ENCODE data around the gene DCAF7.

Gene DCAF7

DNA sequence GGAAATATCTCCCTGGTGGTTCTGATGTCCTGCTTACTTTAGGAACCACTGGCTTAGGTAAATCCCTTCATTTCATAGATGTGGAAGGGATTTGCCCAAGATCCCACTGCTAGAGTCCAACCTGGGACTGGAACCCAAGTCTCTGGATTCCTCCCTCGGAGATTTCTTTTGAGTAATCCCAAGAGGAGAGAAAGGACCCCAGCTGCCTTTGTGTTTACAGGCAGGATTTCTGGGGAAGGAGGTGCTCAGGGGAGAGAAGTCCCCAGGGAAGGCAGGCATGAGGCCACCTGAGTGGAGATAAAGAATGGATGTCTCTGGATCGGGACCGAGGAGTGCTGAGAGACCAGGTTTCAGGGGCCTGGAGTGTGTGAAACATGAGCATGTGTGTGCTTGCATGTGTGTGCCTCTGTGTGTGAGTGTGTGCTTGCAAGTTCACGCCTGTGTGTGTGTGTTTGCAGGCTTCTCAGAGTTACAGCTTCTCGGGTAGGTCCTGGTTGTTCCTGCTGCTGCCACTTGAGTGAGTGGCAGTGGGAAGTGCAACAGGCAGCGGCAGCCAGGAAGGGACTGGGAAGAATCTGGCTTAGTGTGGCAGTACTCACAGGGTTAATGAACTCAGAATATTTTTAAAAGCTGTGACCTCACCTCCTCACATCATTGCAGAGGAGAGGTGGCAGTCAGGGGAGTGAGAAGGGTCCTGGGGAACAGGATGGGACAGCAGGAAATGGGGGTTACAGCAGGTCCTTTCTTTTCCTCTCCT lies 24.9 kb upstream of the DCAF7 start:
- DNase-seq = no peak

DNA sequence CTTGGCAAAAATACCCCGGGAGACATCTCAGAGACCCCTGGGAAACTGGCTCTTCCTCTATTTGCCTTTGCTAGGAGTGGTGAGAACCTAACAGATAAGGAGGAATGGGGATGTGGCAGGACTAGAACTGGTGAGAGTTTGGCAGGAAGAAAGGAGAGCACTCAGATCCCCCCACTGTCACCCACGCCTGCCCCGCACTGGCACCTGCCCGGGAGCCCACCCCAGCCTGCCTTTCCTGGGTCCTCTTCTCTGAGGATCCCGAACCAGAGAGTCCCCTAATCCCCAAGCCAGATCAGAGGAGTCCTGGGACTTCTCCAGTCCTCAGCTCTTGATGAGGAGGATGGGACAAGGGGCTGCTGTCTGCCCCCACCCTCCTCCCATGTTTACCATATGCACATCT lies 23.4 kb upstream of the DCAF7 start:
- no peak for DNase-seq

DNA sequence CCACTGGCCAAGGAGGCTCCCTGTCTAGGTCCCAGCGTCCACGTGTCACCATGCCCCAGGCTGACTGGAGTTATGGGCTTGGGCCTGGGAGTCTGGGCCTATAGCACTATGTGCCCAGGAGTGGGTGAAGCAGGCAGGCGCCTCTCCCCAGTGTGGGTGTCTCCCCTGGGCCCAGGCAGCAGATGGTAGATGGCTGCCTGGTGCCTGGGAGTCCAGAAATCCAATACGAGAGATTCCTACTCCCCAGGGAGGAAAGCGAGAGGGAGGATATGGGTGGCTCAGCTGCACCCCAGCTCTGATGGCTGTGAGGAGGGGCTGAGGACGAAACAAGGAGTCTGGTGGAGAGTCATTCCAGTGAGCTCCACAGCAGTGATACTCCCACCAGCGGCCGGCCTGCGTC lies 22.1 kb upstream of the DCAF7 start:
- DNase-seq = no peak

DNA sequence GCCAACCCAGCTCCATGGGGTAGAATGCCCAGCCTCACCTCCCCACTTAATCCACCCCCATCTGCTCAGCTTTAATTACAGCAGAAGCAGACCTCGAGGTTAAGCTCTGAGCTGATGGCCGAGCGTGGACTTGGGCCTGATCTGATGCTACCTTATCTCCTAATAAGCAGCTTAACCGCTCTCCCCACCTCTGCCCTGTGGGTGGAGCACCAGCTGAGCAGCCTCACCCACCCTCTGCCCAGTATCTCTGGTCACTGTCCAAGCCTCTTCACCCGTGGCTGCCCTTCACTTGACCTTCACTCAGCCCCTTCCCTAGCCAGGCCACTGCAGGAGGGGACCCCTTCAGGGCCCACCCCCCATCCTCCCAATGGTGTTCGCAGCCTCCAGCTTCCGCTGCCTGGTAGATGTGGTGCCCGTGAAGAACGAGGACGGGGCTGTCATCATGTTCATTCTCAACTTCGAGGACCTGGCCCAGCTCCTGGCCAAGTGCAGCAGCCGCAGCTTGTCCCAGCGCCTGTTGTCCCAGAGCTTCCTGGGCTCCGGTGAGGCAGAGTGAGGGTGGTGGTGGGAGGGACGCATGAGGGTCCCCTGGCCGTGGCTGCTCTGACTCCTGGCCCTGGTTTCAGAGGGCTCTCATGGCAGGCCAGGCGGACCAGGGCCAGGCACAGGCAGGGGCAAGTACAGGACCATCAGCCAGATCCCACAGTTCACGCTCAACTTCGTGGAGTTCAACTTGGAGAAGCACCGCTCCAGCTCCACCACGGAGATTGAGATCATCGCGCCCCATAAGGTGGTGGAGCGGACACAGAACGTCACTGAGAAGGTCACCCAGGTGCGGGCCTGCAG lies 20.3 kb upstream of the DCAF7 start:
- no peak for DNase-seq

DNA sequence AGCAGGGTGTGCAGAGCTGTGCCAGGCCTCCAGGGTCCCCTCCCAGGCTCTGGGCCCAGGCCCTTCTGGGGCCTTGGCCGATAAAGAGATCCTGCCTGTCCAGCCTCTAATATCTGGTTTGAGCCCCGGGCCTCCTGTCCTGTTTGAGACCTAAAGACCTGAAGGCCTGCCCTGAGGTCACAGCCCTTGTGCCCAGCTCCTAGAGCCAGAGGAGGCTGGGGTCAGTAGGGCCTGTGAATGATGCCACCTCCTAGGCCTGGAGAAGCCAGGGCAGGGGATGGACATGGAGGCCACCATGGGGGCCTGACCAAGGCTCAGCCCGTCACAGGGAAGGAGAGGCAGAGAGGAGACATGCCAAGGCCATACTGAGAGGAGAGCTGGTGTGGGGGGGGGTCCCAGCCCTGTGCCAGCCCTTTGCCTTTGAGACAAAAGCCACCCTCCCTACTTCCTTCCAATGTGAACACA lies 19.7 kb upstream of the DCAF7 start:
- no peak for DNase-seq

DNA sequence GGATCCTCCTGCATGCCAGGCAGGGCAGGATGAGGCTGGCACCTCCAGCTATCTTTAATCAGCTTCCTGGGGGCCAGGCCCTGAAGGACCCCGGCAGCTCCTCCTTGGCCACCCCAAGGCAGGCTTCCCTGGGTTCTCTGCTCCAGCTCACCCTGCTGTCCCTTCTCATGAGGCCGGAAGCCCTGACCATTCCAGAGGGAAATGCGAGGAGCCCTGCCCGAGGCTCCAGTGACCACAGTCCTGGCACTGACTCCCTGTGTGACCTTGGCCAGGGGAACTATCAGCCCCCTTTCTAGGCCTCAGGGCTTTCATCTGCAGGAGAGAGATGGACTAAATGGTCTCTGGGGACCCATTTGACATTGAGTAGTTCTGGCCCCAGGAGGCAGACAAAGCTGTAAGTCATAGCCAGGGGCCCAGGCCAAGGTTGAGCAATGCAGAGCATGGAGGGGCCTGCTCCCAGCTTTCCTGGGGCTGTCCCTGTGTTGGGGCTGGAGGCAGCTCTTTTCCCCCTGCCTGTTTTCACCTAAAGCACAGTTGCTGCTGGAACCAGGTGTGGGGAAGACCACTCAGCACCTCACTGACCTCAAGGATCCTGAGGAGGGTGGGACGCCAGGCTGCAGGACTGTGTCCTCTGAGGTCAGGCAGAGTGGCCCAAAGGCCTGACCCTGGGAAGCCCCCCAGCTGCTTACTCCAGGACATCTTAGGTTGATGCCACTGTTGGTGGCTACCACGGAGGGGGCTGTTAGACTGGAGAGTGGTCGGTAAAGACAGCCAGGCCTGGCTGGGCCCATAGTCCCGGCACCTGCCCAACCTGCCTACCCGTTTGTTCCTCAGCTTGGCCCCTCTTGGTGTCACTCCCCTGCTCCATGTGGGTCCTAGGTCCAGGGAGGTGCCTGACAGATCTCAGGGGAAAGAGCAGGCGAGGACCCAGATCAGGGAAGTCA lies 19.0 kb upstream of the DCAF7 start:
- no peak for DNase-seq

DNA sequence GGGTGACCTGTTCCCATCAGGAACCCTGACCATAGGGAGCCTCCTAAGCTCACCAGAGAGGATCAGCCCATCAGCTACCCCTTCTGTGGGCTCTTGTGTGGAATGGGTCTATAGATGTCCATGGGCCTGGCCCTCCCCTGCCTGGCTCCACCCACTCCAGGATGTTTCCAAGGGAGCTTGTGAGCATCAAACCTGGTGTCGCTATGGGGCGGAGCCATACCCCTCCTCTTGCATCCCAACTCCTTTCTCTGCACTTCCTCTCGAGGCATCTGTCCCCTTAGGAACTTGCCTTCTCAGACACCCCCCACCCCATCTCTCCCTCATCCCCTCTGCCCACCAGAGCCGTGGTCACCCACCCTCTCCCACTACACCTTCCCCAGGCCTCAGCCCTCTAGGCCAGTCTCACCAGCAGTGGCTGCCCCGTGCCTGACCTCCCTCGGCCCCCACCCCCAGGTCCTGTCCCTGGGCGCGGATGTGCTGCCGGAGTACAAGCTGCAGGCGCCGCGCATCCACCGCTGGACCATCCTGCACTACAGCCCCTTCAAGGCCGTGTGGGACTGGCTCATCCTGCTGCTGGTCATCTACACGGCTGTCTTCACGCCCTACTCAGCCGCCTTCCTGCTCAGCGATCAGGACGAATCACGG lies 16.7 kb upstream of the DCAF7 start:
- DNase-seq = no peak

DNA sequence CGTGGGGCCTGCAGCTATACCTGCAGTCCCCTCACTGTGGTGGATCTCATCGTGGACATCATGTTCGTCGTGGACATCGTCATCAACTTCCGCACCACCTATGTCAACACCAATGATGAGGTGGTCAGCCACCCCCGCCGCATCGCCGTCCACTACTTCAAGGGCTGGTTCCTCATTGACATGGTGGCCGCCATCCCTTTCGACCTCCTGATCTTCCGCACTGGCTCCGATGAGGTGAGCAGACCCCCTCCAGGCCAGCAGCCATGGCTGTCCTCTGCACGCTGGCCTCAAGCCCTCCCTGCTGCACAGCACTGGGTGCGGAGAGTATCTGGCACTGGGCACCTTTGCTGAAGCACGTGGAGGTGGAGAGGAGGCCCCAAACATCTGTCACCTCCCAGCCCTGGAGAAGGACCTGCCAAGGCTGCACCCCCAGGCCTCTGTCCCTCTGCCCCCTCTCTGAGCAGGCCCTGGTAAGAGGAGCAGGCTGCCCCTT lies 16.2 kb upstream of the DCAF7 start:
- DNase-seq = no peak

DNA sequence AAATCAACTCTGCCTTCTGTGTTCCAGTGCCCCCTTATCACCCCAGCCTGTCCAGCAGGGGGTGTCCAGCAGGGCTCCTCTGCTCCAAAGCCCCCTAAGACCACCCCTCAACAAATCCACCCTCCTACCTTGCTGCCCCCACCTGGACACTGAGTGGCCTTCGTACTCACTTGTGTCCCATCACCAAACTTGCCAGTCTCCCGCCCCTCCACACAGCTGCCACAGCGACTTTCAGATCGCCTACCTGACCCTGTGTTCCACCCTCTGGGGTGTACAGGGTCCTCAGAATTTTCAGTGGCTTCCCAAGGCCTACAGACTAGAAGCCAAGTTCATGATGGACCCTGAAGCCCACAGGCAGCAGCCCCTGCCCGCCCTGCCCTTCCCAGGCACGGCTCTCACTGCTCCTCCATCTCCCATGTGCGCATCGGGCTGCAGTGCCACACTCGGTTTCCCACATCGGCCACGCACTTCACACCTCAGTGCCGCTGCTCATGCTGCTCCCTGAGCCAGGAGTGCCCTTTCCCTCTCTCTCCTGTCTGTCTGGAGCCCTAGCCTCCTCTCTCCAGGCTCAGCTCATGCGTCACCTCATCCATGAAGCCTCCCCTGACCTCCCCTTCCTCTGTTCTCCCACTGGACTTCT lies 15.3 kb upstream of the DCAF7 start:
- DNase-seq = no peak

DNA sequence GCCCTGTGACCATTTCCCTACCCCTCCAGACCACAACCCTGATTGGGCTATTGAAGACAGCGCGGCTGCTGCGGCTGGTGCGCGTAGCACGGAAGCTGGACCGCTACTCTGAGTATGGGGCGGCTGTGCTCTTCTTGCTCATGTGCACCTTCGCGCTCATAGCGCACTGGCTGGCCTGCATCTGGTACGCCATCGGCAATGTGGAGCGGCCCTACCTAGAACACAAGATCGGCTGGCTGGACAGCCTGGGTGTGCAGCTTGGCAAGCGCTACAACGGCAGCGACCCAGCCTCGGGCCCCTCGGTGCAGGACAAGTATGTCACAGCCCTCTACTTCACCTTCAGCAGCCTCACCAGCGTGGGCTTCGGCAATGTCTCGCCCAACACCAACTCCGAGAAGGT lies 14.6 kb upstream of the DCAF7 start:
- no peak for DNase-seq

DNA sequence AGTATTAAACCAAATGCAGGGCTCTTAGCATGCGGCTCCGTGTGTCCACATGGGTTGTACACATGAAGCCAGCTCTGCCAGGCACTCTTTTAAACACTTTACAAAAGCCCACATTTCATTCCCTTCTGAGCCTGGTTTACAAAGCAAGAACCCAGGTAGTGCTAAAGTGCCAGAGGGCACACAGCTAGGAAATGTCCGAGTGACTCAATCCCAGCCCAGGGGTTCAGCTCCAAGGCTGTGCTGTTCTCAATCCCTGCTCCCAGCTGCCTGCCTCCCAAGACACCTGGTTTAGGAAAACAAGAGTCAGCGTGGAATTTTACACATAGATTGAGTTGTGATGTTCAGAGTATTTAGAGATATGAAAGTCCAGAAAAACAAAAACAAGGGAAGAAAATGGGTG lies 13.3 kb upstream of the DCAF7 start:
- DNase-seq = no peak

DNA sequence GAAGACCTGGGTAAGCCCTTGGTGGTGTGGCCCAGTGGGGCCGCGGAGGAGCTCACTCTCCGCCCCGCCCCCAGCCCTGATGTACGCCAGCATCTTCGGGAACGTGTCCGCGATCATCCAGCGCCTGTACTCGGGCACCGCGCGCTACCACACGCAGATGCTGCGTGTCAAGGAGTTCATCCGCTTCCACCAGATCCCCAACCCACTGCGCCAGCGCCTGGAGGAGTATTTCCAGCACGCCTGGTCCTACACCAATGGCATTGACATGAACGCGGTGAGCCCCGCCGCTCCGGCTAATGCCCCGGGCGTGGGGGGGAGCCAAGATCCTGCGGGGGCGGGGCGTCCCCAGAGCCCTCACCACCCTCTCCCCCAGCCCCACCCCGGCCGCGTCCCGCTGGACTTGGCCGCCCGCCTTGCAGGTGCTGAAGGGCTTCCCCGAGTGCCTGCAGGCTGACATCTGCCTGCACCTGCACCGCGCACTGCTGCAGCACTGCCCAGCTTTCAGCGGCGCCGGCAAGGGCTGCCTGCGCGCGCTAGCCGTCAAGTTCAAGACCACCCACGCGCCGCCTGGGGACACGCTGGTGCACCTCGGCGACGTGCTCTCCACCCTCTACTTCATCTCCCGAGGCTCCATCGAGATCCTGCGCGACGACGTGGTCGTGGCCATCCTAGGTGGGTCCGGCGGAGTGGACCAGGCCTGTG lies 12.1 kb upstream of the DCAF7 start:
- DNase-seq = no peak

DNA sequence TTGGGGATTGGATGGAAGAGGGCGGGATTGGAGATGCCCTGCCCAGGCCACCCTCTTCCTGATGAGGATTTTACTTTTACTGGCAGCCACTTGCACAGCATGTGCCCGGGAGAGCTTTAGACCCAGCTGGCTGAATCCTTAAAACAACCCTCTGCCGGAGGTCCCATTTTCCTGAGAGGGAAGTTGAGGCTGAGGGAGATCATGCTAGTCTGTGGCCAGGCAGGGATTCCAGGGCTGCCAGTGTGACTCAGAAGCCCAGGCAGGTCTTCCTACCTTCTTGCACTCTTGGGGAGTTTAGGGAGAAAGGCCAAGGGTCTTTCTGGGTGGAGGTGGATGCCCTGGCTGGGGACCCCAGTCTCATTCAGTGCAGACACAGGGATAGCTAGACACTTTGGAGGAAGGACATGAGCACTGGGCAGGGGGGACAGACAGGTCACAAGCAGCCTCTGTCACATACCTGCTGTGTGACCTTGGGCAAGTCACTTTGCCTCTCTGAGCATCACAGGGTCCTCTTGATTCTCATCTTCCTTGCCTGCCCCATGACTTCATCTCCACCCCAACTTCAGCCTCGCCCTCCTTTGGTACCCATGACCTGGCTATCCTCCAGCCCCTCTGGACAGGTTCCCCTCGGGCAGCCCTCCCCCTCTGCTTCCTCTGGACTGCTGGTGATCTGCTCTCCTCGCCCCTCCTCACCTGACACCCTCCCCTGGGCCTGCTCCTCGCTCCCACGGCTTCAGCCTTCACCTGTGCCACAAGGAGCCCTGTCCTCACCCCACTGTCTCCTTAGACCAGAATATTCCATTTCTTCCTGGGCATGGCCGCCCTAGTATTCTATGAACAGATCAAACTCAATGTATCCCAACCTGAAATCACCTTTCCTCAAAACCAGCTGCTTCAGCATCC lies 11.3 kb upstream of the DCAF7 start:
- DNase-seq = no peak

DNA sequence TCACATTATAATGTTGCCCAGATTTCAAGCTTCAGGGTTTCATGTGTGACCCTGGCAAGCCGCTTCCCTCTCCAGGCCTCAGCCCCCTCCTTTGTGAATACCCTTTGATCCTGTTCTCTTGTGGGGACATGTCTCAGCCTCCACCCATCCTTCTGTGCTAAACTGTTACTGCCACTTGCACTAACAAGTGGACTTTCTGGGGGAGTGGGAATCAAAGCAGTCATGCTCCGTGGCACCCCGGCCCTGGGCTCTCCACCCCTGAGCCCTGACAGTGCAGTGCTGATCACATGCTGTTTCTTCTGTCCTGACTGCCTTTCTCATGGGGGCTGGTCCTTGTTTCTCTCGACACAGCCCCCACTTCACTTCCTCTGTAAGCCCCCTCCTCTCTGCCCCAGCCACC lies 9.7 kb upstream of the DCAF7 start:
- DNase-seq = no peak

DNA sequence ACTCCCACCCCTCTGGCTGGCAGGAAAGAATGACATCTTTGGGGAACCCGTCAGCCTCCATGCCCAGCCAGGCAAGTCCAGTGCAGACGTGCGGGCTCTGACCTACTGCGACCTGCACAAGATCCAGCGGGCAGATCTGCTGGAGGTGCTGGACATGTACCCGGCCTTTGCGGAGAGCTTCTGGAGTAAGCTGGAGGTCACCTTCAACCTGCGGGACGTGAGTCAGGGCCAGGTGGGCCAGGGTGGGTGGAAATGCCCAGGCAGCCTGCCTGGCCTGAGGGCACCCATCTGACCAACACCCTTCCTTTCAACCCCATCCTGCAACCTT lies 8.1 kb upstream of the DCAF7 start:
- DNase-seq = no peak

DNA sequence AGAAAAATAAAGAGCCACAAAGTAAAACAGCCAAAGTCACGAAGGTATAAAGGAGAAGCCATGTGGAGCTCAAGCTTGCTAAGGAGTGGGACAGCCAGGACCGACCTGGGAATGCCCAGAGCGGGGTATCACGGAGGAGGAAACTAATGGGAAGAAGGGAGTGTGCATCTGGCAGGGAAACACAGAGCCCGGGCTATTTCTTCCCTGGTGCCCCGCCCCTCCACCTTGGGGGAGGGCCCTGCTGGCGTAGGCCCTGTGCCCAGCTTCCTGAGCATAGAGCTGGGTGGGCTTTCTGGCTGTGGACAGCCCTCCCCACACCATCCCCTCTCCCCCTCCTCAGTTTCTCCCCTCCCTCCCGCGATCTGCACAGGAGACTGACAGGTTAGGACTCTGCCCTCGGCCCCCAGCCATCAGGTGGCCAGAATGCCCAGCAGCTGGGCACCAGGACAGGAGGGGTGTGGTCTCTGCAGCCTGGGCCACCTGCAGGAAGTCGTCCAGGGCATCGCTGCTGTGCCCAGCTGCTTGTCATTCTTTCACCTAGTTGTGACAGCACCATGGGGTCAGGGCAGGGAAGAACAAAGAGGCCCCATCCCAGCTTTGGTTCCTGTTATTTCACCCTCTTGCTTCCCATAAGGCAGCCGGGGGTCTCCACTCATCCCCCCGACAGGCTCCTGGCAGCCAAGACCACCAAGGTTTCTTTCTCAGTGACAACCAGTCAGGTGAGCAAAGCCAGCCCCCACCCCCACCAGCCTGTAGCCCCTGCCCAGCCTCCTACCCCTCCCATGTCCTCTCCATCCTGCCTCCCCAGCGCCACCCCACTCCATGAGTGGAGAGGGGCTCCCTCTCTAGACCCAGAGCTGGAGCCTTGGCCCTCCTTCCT lies 7.1 kb upstream of the DCAF7 start:
- no peak for DNase-seq

DNA sequence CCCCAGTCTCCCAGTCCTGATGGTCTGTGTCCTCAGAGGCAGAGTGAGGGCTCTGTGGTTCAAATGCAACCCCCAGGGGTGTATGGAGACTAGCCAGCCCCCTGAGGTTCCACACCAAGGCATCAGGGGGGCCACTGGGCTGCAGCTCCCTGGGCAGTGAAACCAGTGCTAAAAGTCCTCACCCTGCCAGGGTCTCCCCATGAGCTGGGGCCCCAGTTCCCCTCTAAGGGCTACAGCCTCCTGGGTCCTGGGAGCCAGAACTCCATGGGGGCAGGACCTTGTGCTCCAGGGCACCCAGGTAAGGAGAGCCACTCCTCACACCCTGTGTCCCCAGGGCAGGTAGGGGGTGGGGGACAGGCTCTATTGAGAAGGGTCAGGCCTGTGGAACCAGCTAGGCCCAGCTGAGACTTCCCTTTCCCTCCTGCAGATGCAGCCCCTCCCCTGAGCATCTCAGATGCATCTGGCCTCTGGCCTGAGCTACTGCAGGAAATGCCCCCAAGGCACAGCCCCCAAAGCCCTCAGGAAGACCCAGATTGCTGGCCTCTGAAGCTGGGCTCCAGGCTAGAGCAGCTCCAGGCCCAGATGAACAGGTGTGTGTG lies 6.4 kb upstream of the DCAF7 start:
- DNase-seq = no peak

DNA sequence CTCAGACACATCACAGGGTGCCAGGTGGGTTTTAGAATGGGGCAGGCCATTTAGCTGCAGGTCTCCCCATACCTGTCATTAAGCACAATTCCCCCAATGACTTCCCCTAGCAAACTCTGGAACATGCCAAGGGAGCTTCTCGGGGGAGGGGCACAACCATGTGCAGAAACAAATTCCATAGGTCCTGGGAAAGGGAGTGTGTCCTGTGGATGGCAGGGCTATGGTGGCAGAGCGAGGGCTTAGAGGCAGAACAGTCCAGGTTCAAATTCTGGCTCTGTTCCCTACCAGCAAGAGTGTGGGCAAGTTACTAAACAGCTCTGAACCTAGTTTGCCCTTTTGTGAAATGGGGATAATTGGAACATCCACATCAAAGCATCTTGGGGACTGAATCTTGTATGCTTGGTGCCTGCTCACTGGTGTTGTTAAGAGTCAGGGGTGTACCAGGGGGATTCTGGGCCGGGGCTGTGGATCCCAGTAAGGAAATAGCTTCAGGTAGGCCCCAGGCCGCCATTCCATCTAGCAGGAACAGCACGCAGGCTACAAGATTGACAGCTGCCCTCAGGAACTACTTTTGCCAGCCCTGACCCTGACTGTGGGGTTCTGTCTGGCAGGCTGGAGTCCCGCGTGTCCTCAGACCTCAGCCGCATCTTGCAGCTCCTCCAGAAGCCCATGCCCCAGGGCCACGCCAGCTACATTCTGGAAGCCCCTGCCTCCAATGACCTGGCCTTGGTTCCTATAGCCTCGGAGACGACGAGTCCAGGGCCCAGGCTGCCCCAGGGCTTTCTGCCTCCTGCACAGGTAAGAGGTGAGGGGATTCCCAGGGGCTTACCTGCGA lies 5.6 kb upstream of the DCAF7 start:
- no peak for DNase-seq

Data from activated T-cell treated with anti-CD3 and anti-CD28 coated beads for 4 hours (primary cell).